Spleen (tissue), 7 donors: ENCODE data around the gene CTNNA2.

Experiments used
- POLR2A ChIP-seq, 3 donors: fragments of 450-650 bp; IDR thresholded peaks; one replicate each; pipeline ENCODE4 v1.5.1; 2017; ENCODE audit warnings: antibody characterized with exemption in 3 of 3, mild to moderate bottlenecking in 1 of 3
- POLR2AphosphoS5 ChIP-seq, 3 donors: sonication (generic); formaldehyde crosslinking; IDR thresholded peaks; one replicate each; pipeline ENCODE4 v1.5.1; 2017; ENCODE audit warnings: antibody characterized with exemption in 3 of 3
- TF ChIP-seq, protein P1 (sequence below), 11 experiments: fragments of 200-600 bp in 7 of 11; fragments of 450-650 bp in 4 of 11; sonication (generic) in 4 of 11; IDR thresholded peaks in 8 of 11; conservative IDR thresholded peaks in 3 of 11; 1 replicate in 7 of 11; 2 replicates in 4 of 11; pipeline versions ENCODE4 v1.4.0 to v1.8.0; 2016 to 2021; ENCODE audit warnings: antibody characterized with exemption in 11 of 11, inconsistent platforms in 4 of 11, mild to moderate bottlenecking in 1 of 11
- donor health status: DM: no; HTN: no; CAD: no; lungs with moderate emphysema.
- donor health status: DM: no; HTN: no; CAD: no.
- donor health status: DM: no; HTN: no; CAD: no.

DNA sequence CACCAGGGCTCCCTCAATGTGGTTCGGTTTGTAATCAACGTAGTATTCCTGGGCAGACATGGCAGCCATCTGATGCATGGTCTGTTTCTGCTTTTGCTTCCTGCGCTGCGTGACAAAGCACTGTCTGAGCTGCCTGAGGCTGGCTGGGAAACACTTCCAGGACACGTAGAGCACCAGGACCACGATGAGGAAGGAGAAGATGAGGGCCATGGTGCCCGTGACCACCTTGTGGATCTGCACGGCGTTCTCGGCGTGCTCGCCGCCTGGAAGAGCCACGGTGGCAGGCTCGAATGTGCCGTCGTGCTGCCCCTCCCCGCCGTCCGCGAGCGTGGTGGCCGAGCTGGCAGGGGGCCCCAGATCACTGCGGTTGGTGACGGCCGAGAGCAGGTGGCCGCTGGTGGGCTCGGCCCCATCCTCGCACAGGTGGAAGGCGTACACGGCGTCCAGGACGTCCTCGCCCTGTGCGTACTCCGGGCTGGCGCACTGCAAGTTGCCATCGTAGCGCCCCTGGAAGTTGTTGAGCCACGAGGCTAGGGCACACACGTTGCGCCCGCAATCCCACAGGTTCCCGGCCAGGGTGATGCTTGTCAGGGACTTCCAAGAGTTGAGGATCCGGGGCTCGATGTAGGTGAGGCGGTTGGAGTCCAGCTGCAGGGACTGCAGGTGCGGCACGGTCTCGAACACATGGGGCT lies 789.6 kb downstream of the CTNNA2 start:
- TF ChIP-seq, protein P1, sequence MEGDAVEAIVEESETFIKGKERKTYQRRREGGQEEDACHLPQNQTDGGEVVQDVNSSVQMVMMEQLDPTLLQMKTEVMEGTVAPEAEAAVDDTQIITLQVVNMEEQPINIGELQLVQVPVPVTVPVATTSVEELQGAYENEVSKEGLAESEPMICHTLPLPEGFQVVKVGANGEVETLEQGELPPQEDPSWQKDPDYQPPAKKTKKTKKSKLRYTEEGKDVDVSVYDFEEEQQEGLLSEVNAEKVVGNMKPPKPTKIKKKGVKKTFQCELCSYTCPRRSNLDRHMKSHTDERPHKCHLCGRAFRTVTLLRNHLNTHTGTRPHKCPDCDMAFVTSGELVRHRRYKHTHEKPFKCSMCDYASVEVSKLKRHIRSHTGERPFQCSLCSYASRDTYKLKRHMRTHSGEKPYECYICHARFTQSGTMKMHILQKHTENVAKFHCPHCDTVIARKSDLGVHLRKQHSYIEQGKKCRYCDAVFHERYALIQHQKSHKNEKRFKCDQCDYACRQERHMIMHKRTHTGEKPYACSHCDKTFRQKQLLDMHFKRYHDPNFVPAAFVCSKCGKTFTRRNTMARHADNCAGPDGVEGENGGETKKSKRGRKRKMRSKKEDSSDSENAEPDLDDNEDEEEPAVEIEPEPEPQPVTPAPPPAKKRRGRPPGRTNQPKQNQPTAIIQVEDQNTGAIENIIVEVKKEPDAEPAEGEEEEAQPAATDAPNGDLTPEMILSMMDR (IDR thresholded peaks at IDR 0.05 in 8 of 11, conservative IDR thresholded peaks at IDR 0.05 in 3 of 11): no peak
- TF ChIP-seq POLR2A (IDR thresholded peaks at IDR 0.05) (no peak), POLR2AphosphoS5 (IDR thresholded peaks at IDR 0.05) (no peak)
